HG03460 (cell line): ENCODE measurements around the gene TCHP.
"Not testable (repeated sequence)": the region's sequence is repeated elsewhere in the genome, so short reads cannot be mapped to it uniquely, and the experiment has no call there.

Experiments
- ATAC-seq: cut with Tn5 transposase; IDR thresholded peaks from one replicate; pipeline ENCODE4 v1.9.1; 2021; ENCODE audit not compliant: unreplicated experiment

TCHP gene

DNA sequence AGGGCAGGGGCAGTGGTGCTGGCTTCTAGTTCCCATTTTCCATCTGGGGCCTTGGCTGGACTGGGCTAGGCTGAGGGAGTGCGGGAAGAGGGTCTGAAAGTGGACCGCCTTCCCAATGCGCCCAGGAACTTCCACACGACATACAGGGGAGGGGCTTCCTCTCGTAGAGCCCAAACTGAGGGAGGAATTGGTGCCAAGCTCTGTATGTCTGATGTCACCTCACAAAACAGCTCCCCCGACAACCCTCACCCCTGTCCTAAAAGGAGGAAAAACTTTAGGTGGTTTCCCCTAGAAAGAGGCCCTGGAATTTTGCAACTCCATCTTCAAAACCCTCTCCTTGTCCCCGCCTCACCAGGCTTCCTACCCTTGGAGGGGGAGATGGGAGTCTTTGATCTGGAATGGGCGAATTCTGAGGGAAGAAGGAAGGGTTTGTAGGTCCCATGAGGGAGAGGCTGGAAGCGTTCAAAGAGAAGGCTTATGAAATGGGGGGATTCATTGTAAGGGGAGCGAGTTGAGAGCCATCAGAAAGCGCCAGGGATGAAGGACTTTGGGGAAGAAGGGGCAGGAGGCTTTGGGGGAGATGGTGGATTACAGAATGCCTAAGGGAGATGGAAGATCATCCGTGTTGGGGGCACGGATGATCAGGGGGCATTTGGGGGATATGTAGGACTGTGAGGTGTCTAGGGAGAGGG lies 20.6 kb upstream of the TCHP start:
- ATAC-seq: no peak

DNA sequence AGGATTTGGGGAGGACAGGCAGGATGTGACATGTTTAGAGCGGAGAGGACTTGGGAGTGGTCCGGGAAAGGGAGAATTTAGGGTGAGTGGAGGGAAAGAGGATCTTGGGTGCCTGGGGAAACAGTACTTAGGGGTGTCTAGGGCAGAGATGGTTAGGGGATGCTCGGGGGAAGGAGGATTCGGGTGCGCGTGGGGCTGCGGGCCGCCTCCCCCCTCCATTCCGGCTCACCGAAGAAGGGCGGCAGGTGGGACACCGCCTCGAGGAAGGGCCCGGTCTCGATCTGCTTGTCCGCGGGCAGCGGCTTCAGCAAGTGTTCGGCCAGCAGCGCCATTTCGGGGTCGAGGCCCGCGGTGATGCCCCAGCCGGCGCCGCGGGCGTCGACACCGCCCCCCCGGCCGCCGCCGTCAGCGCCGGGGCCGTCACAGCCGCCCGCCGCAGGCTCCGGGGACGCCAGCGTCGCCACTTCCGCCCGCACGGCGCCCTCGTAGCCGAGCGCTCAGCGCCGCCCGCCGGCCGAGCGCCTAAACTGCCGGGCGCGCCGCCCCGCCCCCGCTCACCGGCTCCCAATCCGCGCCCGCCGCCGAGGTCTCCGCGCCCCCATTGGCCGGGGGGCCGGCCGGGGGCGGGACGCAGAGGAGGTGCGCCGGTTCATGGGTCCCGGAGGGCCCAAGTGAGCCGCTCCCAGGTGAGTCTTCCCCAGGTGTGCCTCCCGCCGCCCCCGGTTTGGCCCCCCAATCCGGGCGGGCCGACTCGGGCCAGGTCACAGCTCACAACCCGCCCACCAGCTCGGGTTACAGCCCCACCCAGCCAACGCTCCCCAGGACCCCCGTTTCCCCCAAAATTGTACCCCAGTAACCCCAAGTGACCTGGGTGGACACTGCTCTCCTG lies 19.8 kb upstream of the TCHP start, which contains the start of gene GLTP:
GLTP (minus strand) TSS at position 499 of the 889 bp plus-strand sequence; CDS start at position 332, 167 bp downstream.
- peak; percentile 91 for ATAC-seq

DNA sequence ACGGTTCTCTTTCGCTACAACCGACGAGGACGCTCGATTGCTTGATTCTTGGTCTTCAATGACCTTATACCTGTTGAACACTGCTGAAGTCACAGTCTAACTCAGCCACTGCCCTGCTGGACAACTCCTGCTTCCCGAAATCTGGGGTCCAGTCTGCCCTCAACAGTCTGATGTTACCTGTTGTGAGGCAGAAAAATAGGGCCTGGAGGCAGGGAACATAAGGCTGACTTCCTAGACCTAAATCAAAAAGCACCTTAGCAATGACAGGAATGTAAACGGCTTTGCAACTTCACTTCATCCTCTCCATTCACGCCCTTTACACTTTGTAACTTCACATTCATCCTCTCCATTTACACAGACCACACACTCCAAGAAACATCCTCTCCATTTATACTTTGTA lies 19.1 kb upstream of the TCHP start:
- ATAC-seq: no peak

DNA sequence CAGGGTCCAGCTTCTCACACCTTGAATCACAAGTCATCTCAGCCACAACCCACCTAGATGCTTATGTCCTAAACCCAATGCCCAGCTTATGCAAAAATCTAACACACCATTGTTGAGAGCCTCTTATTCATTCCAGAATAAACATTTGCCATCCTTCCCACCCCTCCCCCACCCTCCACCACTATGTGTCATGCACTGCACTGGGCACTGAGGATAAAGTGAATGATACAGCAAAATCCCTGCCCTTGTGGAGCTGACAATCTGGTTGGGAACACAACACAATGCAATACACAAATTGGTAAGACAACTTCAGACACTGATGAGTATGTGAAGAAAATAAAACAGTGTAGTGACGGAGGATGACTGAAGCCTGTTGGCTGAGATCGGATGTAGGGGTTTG lies 18.3 kb upstream of the TCHP start:
- ATAC-seq: no peak

DNA sequence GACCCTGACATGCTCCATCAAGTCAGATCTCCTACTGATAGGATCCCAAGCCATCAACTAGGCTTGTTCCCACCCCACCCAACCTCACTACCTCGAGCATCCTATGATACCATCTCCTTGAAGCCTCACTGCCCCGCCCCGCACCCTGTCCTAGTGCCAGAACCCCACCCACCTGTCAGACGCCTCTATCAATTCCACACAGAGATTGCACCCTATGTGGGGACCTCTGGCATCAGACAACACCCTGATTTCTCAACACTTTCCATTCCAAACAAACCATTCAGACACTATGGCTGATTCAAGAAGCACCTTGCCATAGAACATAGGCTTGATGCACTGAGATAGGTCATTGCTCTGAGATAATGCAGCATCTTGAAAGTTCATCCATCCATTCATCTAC lies 16.6 kb upstream of the TCHP start:
- no peak for ATAC-seq

DNA sequence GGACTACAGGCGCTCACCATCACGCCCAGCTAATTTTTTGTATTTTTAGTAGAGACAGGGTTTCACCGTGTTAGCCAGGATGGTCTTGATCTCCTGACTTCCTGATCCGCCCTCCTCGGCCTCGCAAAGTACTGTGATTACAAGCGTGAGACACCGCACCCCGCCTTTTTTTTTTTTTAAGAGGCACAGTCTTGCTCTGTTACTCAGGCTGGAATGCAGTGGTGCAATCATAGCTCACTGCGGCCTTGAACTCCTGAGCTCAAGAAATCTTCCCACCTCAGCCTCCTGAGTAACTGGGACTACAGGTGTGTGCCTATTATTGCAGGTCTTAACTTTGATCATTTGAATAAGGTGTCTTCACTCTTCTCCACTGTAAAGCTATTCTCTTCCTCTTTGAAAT lies 14.5 kb upstream of the TCHP start:
- no peak for ATAC-seq

GRCh38 chr12:109888179-109889020 lies 11.7 kb upstream of the TCHP start:
- no peak for ATAC-seq

- no peak for ATAC-seq
These were observed 9.4 kb upstream of the TCHP start for GRCh38 chr12:109890620-109891170.

DNA sequence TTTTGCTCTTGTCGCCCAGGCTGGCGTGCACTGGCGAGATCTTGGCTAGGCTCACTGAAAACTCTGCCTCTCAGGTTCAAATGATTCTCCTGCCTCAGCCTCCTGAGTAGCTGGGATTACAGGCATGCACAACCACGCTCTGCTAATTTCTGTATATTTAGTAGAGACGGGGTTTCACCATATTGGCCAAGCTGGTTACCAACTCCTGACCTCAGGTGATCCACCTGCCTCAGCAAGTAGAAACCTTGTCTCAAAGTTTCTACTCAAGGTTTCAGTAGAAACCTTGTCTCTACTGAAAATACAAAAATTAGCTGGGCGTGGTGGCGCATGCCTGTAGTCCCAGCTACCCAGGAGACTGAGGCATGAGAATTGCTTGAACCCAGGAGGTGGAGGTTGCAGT lies 8.3 kb upstream of the TCHP start:
- ATAC-seq: not testable (repeated sequence)

GRCh38 chr12:109892165-109892715 lies 7.8 kb upstream of the TCHP start:
- no peak for ATAC-seq

DNA sequence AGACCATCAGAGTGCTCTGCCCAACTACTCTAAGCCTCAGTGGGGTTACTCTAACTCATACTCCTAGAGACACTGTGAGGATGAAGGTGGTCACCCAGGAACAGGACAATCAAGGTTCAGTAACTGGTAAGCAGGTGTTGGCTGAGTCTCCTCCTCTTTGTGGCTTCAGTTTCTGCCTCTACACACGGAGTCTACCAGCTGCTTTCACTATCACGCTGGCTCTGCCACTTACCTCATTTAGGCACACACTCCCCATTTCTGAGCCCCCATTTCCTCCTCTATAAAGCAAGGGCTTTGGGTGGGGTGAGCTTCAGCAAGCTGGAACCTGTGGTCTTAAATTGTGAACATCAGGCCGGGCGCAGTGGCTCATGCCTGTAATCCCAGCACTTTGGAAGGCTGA lies 7.3 kb upstream of the TCHP start:
- ATAC-seq: peak; percentile 62

DNA sequence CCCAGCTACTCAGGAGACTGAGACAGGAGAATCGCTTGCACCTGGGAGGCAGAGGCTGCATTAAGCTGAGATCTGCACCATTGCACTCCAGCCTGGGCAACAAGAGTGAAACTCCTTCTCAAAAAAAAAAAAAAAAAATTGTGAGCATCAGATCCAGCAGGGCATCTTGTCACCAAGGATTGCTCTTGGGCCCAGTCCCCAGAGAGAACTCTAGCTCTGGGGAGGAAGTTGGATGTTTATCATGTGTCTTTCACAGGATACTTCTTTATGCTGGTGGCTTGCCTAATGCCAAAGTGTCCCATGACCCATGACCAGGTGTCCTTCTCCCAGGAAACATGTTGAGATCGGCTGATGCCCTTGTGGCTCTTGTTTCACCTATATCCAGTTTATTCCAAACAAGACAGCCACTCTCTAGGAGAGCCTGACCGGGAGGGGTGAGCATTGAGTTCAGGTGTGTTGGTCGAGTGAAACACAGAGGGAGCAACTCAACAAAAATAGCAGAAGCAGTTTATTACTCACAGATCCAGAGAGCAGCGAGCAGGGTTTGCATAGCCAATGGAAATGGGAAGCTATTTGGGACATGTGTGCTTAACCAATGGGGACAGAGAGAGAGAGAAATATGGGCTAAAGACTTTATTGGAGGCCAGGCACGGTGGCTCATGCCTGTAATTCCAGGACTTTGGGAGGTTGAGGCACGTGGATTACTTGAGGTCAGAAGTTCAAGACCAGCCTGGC lies 6.6 kb upstream of the TCHP start:
- ATAC-seq: no peak

GRCh38 chr12:109894939-109895338 lies 5.1 kb upstream of the TCHP start:
- ATAC-seq: no peak

DNA sequence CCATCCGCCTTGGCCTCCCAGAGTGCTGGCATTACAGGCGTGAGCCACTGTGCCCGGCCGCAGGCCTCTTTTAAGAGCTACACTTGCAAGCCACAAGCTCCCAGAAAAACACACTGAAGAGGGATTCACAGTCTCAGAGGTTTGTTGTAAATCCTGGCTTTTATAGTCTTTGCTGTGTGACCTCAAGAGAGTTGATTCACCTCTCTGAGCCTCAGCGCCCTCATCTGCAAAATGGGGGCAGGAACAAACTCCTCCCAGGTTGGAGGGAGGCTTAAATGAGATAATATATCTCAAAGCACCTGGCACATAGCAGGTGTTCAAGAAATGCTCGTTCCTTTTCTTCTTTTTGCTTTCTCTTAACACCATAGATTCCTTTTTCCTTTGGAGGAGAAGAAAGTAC lies 3.9 kb upstream of the TCHP start:
- ATAC-seq: no peak

- no peak for ATAC-seq
These were observed 3.0 kb upstream of the TCHP start for GRCh38 chr12:109897029-109897428.

GRCh38 chr12:109899345-109899744 lies 729 bp upstream of the TCHP start:
- ATAC-seq: not testable (repeated sequence)

GRCh38 chr12:109900752-109901580 lies 892 bp downstream of the TCHP start:
- ATAC-seq: no peak

- ATAC-seq: no peak
These were observed 2.9 kb downstream of the TCHP start for GRCh38 chr12:109902891-109903418.

DNA sequence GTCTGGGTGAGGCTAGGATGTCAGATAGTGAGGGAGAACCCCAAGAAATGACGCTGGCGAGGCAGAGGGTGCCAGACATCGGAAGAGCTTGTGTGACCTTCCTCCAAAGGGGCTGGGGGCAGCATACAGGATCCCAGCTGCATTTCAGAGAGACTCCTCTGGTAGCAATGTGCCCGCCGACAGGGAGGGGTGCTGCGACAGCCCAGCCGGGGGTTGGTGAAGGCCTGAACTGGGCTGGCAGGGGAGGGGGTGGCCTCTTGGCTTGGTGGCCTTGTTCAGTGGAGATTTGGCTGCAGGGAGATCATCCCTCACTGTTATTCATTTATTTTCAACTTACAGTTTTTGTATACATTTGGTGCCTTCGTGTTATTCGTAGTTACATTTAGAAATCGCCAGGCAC lies 5.2 kb downstream of the TCHP start:
- no peak for ATAC-seq
